Nephron progenitor cell (in vitro differentiated cells): ENCODE measurements around the gene RSPH9.
"Not testable (repeated sequence)": the region's sequence is repeated elsewhere in the genome, so short reads cannot be mapped to it uniquely, and the experiment has no call there.

ENCODE experiments used
- DNase-seq: peaks from one replicate; pipeline ENCODE4 v3.0.0; 2021
- H3K27ac Mint-ChIP-seq: 2 replicates; pipeline ENCODE4 v1.8.0; 2021; ENCODE audit warnings: mild to moderate bottlenecking, moderate library complexity, mixed read lengths
- H3K27me3 Mint-ChIP-seq: 2 replicates; pipeline ENCODE4 v1.8.0; 2021; ENCODE audit warnings: mild to moderate bottlenecking, low read depth, mixed read lengths; ENCODE audit not compliant: poor library complexity
- H3K36me3 Mint-ChIP-seq: 2 replicates; pipeline ENCODE4 v1.8.0; 2021; ENCODE audit warnings: low read depth, mixed read lengths
- H3K4me1 Mint-ChIP-seq: 2 replicates; pipeline ENCODE4 v1.8.0; 2021; ENCODE audit warnings: mixed read lengths
- H3K4me3 Mint-ChIP-seq: 2 replicates; pipeline ENCODE4 v1.8.0; 2021; ENCODE audit warnings: mild to moderate bottlenecking, moderate library complexity, mixed read lengths
- H3K9me3 Mint-ChIP-seq: 2 replicates; pipeline ENCODE4 v1.8.0; 2021; ENCODE audit warnings: mild to moderate bottlenecking, moderate library complexity, mixed read lengths
- TF ChIP-seq, protein P1 (sequence below): fragments of 200-600 bp; sonication (generic); IDR thresholded peaks from 2 replicates; pipeline ENCODE4 v1.5.0; 2021; ENCODE audit warnings: antibody characterized with exemption

The RSPH9 gene

DNA sequence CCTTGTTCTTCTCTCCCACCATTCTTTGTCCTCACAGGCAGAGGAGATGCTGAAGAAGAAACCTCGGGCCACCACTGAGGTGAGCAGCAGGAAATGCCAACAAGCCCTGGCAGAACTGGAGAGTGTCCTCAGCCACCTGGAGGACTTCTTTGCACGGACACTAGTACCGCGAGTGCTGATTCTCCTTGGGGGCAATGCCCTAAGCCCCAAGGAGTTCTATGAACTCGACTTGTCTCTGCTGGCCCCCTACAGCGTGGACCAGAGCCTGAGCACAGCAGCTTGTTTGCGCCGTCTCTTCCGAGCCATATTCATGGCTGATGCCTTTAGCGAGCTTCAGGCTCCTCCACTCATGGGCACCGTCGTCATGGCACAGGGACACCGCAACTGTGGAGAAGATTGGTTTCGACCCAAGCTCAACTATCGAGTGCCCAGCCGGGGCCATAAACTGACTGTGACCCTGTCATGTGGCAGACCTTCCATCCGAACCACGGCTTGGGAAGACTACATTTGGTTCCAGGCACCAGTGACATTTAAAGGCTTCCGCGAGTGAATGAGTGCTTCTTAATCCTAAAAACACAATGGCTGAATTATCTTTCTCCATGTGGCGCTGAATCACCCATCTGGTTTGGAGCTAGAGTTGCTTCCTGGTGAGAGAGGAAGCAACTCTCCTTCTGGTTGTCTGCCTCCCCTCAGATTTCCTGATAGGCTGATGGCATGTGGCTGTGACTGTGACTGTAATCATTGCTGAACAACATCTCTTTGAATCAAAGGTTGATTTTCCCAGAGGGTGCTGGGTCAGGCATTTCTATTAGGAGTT, 4.6 kb upstream of the RSPH9 start:
- DNase-seq: no peak
- Mint-ChIP-seq H3K27ac (peak overlapping the region; percentile 88), H3K27me3 (no peaks in the 10 kb centered on the region)

DNA sequence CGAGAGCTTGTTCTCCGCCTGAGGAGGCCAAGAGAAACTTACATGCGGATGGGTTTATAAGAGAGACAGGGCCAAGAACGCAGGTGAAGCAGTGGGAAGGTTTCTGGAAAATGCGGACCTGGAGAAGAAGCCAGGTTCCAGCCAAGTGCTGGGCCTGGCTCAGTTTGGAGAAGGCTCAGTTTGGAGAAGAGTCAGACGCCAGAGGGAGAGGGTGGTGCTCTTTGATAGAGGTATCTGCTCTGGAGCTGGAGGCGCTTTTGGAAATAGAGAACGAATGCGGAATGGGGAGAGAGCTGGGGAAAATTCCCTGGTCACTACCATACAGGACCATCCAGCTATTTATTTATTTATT, 753 bp downstream of the RSPH9 start:
- no peak for DNase-seq
- peaks cover 25% of the 10 kb centered on the region for H3K4me1 Mint-ChIP-seq
- peaks cover 3% of the 10 kb centered on the region for H3K9me3 Mint-ChIP-seq
- peaks cover 8% of the 10 kb centered on the region for H3K27me3 Mint-ChIP-seq
- TF ChIP-seq, protein P1, sequence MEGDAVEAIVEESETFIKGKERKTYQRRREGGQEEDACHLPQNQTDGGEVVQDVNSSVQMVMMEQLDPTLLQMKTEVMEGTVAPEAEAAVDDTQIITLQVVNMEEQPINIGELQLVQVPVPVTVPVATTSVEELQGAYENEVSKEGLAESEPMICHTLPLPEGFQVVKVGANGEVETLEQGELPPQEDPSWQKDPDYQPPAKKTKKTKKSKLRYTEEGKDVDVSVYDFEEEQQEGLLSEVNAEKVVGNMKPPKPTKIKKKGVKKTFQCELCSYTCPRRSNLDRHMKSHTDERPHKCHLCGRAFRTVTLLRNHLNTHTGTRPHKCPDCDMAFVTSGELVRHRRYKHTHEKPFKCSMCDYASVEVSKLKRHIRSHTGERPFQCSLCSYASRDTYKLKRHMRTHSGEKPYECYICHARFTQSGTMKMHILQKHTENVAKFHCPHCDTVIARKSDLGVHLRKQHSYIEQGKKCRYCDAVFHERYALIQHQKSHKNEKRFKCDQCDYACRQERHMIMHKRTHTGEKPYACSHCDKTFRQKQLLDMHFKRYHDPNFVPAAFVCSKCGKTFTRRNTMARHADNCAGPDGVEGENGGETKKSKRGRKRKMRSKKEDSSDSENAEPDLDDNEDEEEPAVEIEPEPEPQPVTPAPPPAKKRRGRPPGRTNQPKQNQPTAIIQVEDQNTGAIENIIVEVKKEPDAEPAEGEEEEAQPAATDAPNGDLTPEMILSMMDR: no peak
- H3K4me3 Mint-ChIP-seq: peak overlapping the region; percentile 85
- H3K27ac Mint-ChIP-seq: no peak overlapping the region
- peaks cover 19% of the 10 kb centered on the region for H3K36me3 Mint-ChIP-seq

More for the DNA sequence above, 4.6 kb upstream of the RSPH9 start:
- H3K4me1 Mint-ChIP-seq: peaks cover 52% of the 10 kb centered on the region
- no peaks in the 10 kb centered on the region for H3K9me3 Mint-ChIP-seq
- H3K4me3 Mint-ChIP-seq: no peak overlapping the region
- TF ChIP-seq, protein P1: no peak
- H3K36me3 Mint-ChIP-seq: peaks cover 41% of the 10 kb centered on the region

- Mint-ChIP-seq H3K4me1 (peaks cover 19% of the 10 kb centered on the region), H3K36me3 (peaks cover 5% of the 10 kb centered on the region), H3K27me3 (peaks cover 14% of the 10 kb centered on the region), H3K4me3 (no peak overlapping the region), H3K27ac (no peak overlapping the region), H3K9me3 (peaks cover 3% of the 10 kb centered on the region)
- DNase-seq: no peak
- TF ChIP-seq, protein P1: no peak
Measured at GRCh38 chr6:43647613-43648012, 2.8 kb downstream of the RSPH9 start.

DNA sequence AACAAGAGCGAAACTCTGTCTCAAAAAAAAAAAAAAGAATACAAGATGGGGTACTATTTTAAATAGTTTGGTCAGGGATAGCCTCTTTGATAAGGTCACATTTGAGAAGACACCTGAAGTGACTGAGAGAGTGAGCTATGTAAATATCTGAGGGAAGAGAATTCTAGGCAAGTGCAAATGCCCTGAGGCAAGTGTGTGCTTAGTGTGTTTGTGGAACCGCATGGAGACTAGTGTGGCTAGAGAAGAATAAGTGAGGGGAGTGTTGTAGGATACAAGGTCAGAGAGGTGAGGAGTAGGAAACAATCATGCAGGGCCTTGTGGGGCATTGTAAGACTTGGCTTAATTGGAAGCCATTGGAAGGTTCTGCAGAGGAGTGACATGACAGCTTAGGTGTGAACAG, 3.4 kb downstream of the RSPH9 start:
- TF ChIP-seq, protein P1: no peak
- Mint-ChIP-seq H3K36me3 (no peaks in the 10 kb centered on the region), H3K4me3 (no peak overlapping the region), H3K27me3 (peaks cover 17% of the 10 kb centered on the region), H3K27ac (no peak overlapping the region), H3K4me1 (peaks cover 13% of the 10 kb centered on the region), H3K9me3 (peaks cover 3% of the 10 kb centered on the region)
- DNase-seq: no peak

GRCh38 chr6:43652822-43653221, 8.0 kb downstream of the RSPH9 start:
- H3K36me3 Mint-ChIP-seq, H3K27ac Mint-ChIP-seq, H3K4me3 Mint-ChIP-seq: not testable (repeated sequence)

DNA sequence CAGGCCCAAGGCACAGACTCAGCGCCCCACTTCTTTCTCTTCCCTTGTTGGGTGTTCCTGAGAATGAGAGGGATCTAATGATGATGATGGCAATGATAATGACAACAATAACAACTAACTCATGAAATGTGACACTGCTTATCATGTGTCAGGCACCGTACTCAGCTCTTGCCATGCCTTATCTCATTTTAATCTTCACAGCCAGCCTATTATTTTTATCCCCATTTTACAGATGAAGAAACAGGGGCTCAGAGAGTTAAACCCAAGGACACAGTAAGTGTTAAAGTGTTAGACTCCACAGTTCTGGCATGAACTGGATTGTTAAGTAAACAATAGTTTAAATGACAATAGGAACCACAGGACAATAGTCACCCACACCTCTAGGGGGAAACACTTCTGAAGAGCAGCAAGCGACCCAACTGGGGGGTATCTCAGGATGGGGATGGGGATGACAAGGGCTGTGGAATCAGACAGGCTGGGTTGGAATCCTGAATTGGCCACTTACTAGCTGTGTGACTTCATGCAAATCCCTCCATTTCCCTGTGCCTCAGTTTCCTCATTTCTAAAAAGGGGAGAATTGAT, 12.5 kb downstream of the RSPH9 start:
- H3K27ac Mint-ChIP-seq: no peak overlapping the region
- TF ChIP-seq, protein P1: no peak
- H3K4me1 Mint-ChIP-seq: no peaks in the 10 kb centered on the region
- H3K9me3 Mint-ChIP-seq: peaks cover 30% of the 10 kb centered on the region
- H3K4me3 Mint-ChIP-seq: no peak overlapping the region
- H3K36me3 Mint-ChIP-seq: peaks cover 19% of the 10 kb centered on the region
- H3K27me3 Mint-ChIP-seq: peaks cover 12% of the 10 kb centered on the region
- no peak for DNase-seq

More at GRCh38 chr6:43652822-43653221, 8.0 kb downstream of the RSPH9 start:
- peaks cover 21% of the 10 kb centered on the region for H3K27me3 Mint-ChIP-seq
- H3K9me3 Mint-ChIP-seq, H3K4me1 Mint-ChIP-seq, DNase-seq: not testable (repeated sequence)
